GM12874 (cell line): Measurements from ENCODE around the gene CCDC124.

ENCODE experiments used
- CTCF ChIP-seq: IDR thresholded peaks from 2 replicates; pipeline ENCODE4 v1.5.1; 2011; ENCODE audit warnings: low read depth, mild to moderate bottlenecking, control low read depth, low read length, moderate library complexity; ENCODE audit not compliant: insufficient read depth

The CCDC124 gene

GRCh38 chr19:17932485-17933338 lies at the start of gene CCDC124:
Gene CCDC124 (plus strand): TSS chr19:17933015. CDS start chr19:17936421, 3,406 bp downstream.
- TF ChIP-seq CTCF: peak; percentile 98

GRCh38 chr19:17883627-17884410 lies 49.0 kb upstream of the CCDC124 start:
- no peak for TF ChIP-seq CTCF

- TF ChIP-seq CTCF: no peak
Observed at GRCh38 chr19:17886515-17886914, 46.3 kb upstream of the CCDC124 start.

- TF ChIP-seq CTCF: no peak
Observed at GRCh38 chr19:17888260-17888659, 44.6 kb upstream of the CCDC124 start.

GRCh38 chr19:17889609-17890214 lies 43.1 kb upstream of the CCDC124 start:
- TF ChIP-seq CTCF: no peak

GRCh38 chr19:17893766-17894165 lies 39.0 kb upstream of the CCDC124 start:
- no peak for TF ChIP-seq CTCF

- TF ChIP-seq CTCF: no peak
Observed at GRCh38 chr19:17902701-17903100, 30.1 kb upstream of the CCDC124 start.
